K562 treated with DMSO at 1 percent for 48 hours (cell line): ENCODE results near the gene ETV3L. TPM values are rescaled to one million over a fixed set of nuclear protein-coding genes. Genes with fewer than 3 reads are reported as not detected.

Experiments
- total RNA-seq: library from RNA; unstranded; fragments of 300-600 nt; gene quantifications from 2 replicates; pipeline ENCODE4 v1.2.3, GENCODE V29; 2022; ENCODE audit warnings: low replicate concordance; ENCODE audit errors: extremely low read depth

ETV3L gene
- not detected in 2 replicates for total RNA-seq

GRCh38 chr1:157099633-157100009 lies at the start of gene ETV3L:
Gene ETV3L (minus strand): TSS chr1:157099808. CDS start chr1:157099523, 285 bp downstream.

GRCh38 chr1:157138220-157139051 lies 38.8 kb upstream of the ETV3L start, which contains the start of gene ETV3:
Gene ETV3 (minus strand): TSS chr1:157138395. CDS start chr1:157136352, 2,043 bp downstream.

GRCh38 chr1:157045250-157046218 lies 54.1 kb downstream of the ETV3L start, which contains the start of gene ARHGEF11:
Gene ARHGEF11 (minus strand): TSS chr1:157045742. CDS start chr1:157044330, 1,412 bp downstream.

Other genes starting within 250 kb of the ETV3L start
- not detected in 2 replicates for gene INSRR, start 240.7 kb downstream of the ETV3L start, total RNA-seq
- not detected in 2 replicates for gene NTRK1, start 238.9 kb downstream of the ETV3L start, total RNA-seq
- not detected in 2 replicates for gene PEAR1, start 206.1 kb downstream of the ETV3L start, total RNA-seq
- gene LRRC71, start 179.2 kb downstream of the ETV3L start, total RNA-seq = not detected in 2 replicates
- gene ARHGEF11, start 54.1 kb downstream of the ETV3L start, total RNA-seq = not detected in 2 replicates
- gene ETV3, start 38.6 kb upstream of the ETV3L start, total RNA-seq = not detected in 2 replicates